Cardiac muscle cell (in vitro differentiated cells and primary cell): ENCODE data around the gene TMEM132A. TPM values are rescaled to one million over a fixed set of nuclear protein-coding genes. Genes with fewer than 3 reads are reported as not detected.

ENCODE experiments used
- DNase-seq, 2 donors: peaks; one replicate each; pipeline versions ENCODE4 v3.0.0 to v3.0.0-alpha.2; 2010 to 2017; ENCODE audit warnings: low read depth in 1 of 2, low spot score in 1 of 2
- H3K27ac ChIP-seq: fragments of 200-600 bp; sonication (generic); 2 replicates; pipeline ENCODE4 v1.5.1; 2016
- H3K27me3 ChIP-seq: fragments of 200-600 bp; sonication (generic); 2 replicates; pipeline ENCODE4 v1.6.0; 2016; ENCODE audit warnings: control low read depth
- H3K36me3 ChIP-seq: fragments of 200-600 bp; sonication (generic); 2 replicates; pipeline ENCODE4 v1.5.1; 2016; ENCODE audit warnings: control low read depth
- H3K4me1 ChIP-seq: fragments of 200-600 bp; sonication (generic); 2 replicates; pipeline ENCODE4 v1.8.1; 2017; ENCODE audit warnings: low read depth, mild to moderate bottlenecking, mixed run types
- H3K4me3 ChIP-seq: fragments of 200-600 bp; sonication (generic); 2 replicates; pipeline ENCODE4 v1.5.1; 2016; ENCODE audit warnings: mild to moderate bottlenecking
- H3K9me3 ChIP-seq: fragments of 200-600 bp; sonication (generic); 2 replicates; pipeline ENCODE4 v1.5.1; 2017; ENCODE audit warnings: low read depth, mild to moderate bottlenecking, control low read depth
- polyA plus RNA-seq: library from polyadenylated mRNA; unstranded; fragments of >200 nt; fragmentation: Nextera tagmentation; extraction: Ambion mirVana; gene quantifications from 2 replicates; pipeline ENCODE4 v1.2.1, GENCODE V29; 2016
- total RNA-seq: library from RNA; depleted of rRNA; stranded (reverse); fragments of >200 nt; gene quantifications from 2 replicates; pipeline ENCODE4 v1.2.3, GENCODE V29; 2016
- TF ChIP-seq, protein P1 (sequence below): IDR thresholded peaks from 2 replicates; pipeline ENCODE4 v1.5.1; 2012; ENCODE audit warnings: low read depth, mild to moderate bottlenecking, low read length

The TMEM132A gene
- total and polyA plus RNA-seq, 2 experiments from 2014 or later: 154 to 176 TPM

DNA sequence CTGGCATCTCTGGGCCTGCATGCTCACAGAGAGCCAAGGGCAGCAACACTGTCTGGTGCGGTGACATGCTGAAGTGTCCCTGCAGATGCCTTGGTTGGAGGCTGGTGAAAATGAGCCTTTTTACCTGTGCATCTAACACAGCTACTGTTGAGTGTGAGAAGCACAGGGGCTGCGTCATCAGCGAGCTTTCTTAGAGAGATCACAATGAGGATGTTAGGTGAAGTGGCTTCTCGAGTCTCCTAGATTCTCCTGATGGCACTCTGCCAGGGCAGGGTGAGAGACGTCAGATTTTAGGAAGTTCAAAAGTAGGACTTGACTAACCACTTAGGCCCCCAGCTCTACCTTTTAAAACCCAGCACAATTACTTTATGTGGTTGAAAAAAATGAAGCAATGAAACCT lies 31.3 kb downstream of the TMEM132A start:
- Histone ChIP-seq H3K4me1 (no peaks in the 10 kb centered on the region), H3K36me3 (no peaks in the 10 kb centered on the region), H3K27ac (no peak overlapping the region), H3K27me3 (peaks cover 32% of the 10 kb centered on the region), H3K9me3 (no peaks in the 10 kb centered on the region), H3K4me3 (no peak overlapping the region)
- TF ChIP-seq, protein P1, sequence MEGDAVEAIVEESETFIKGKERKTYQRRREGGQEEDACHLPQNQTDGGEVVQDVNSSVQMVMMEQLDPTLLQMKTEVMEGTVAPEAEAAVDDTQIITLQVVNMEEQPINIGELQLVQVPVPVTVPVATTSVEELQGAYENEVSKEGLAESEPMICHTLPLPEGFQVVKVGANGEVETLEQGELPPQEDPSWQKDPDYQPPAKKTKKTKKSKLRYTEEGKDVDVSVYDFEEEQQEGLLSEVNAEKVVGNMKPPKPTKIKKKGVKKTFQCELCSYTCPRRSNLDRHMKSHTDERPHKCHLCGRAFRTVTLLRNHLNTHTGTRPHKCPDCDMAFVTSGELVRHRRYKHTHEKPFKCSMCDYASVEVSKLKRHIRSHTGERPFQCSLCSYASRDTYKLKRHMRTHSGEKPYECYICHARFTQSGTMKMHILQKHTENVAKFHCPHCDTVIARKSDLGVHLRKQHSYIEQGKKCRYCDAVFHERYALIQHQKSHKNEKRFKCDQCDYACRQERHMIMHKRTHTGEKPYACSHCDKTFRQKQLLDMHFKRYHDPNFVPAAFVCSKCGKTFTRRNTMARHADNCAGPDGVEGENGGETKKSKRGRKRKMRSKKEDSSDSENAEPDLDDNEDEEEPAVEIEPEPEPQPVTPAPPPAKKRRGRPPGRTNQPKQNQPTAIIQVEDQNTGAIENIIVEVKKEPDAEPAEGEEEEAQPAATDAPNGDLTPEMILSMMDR: no peak
- no peak for DNase-seq

DNA sequence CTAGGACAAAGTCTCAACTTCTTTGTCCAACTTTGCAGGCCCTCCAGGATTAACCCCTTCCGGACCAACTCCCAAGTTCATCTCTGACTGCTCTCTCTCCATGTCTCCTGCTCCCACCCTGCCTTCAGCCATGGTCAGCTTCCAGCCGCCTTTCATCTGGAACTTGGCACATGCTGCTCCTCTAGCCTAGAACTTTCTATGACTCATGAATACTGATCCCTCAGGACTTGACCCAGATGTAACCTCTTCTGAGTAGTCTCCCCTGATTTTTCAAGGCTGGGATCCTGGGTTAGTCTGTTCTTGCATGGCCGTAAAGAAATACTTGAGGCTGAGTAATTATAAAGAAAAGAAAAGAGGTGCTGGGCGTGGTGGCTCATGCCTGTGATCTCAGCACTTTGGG lies 32.9 kb downstream of the TMEM132A start:
- H3K4me1 ChIP-seq: peaks cover 1% of the 10 kb centered on the region
- H3K36me3 ChIP-seq: no peaks in the 10 kb centered on the region
- H3K4me3 ChIP-seq: no peak overlapping the region
- no peaks in the 10 kb centered on the region for H3K9me3 ChIP-seq
- TF ChIP-seq, protein P1: no peak
- H3K27ac ChIP-seq: no peak overlapping the region
- DNase-seq: peak in 1 of 2 donors; percentile 65
- H3K27me3 ChIP-seq: peaks cover 18% of the 10 kb centered on the region

DNA sequence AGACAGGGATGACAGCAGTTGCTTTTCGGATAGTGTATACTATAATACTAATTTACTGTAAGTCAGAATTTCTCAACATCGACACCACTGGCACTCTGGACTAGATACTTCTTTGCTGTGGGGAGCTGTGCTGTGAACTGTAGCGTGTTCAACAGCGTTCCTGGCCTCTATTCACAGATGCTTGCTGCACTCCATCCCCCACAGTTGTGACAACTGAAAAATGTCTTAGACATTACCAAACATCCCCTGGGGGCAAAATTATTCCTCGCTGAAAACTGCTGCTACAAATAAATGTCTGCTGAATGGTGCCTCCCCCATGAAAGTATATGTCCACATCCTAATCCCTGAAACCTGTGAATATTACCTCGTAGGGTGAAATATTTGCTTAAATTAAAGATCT lies 35.2 kb downstream of the TMEM132A start:
- H3K27me3 ChIP-seq: peaks cover 2% of the 10 kb centered on the region
- H3K27ac ChIP-seq: no peak overlapping the region
- H3K9me3 ChIP-seq: no peaks in the 10 kb centered on the region
- H3K4me3 ChIP-seq: no peak overlapping the region
- H3K36me3 ChIP-seq: no peaks in the 10 kb centered on the region
- TF ChIP-seq, protein P1: no peak
- DNase-seq: peak in 1 of 2 donors; percentile 20
- peaks cover 6% of the 10 kb centered on the region for H3K4me1 ChIP-seq

DNA sequence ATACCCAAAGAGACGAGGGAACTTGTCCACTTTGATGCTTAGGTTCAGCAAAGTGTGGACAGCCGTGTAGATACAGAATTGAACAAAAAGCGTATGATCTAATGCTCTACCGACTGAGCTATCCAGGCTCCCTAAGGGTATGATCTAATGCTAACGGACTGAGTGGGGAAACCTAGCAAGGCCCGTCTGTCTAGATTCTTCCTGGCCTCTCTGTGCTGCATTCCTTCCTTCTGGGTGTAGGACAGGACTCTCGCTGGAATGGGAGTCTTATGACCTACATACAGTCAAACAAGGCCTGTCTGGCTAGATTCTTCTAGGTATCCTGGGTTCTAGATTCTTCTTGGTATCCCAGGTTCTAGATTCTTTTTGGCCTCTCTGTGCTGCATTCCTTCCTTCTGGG lies 36.1 kb downstream of the TMEM132A start:
- TF ChIP-seq, protein P1: no peak
- Histone ChIP-seq H3K27me3 (peaks cover 2% of the 10 kb centered on the region), H3K4me1 (peaks cover 6% of the 10 kb centered on the region), H3K9me3 (no peaks in the 10 kb centered on the region), H3K27ac (no peak overlapping the region), H3K4me3 (no peak overlapping the region), H3K36me3 (no peaks in the 10 kb centered on the region)
- DNase-seq: peak in 1 of 2 donors; percentile 28

DNA sequence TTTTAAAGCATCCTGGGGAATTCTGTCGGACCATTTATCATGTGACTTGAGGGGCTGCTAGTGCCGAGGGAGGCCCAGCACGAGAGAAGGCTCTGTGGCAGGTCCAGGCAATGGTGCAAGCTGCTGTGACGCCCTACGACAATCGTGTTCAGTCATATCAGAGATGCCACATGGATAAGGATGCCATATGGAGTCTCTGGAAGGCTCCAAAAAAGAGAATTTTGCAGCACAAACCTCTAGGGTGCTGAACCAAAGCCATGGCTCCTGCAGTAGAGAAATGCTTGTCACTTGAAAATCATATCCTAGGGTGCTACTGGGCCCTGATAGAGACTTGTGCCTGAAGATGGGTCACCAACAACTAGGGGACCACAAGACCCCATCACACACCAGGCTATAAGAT lies 40.5 kb downstream of the TMEM132A start:
- DNase-seq: no peak
- peaks cover 2% of the 10 kb centered on the region for H3K27me3 ChIP-seq
- H3K27ac ChIP-seq: no peak overlapping the region
- H3K9me3 ChIP-seq: no peaks in the 10 kb centered on the region
- H3K4me1 ChIP-seq: peaks cover 6% of the 10 kb centered on the region
- TF ChIP-seq, protein P1: no peak
- no peaks in the 10 kb centered on the region for H3K36me3 ChIP-seq
- H3K4me3 ChIP-seq: no peak overlapping the region

DNA sequence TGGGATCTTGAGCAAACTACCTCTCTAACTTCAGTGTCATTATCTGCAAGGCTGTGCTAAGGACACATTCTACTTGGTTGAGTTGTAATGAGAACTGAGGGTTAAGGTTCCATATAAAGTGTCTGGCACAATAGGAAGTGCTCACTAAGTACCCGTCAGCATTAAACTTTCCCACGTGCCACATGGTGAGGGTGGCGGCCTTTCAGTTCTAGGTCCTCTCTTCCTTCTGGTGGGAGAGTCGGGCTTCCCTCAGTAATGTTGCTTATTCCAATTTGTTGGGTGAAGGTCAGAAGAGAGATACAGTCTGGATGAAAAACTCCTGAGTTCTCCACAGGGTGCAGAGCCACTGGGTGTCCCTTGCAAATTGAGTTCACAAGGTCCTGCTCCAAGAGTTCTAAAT lies 42.6 kb downstream of the TMEM132A start:
- H3K27ac ChIP-seq: no peak overlapping the region
- H3K9me3 ChIP-seq: no peaks in the 10 kb centered on the region
- no peaks in the 10 kb centered on the region for H3K36me3 ChIP-seq
- DNase-seq: no peak
- no peaks in the 10 kb centered on the region for H3K27me3 ChIP-seq
- no peak overlapping the region for H3K4me3 ChIP-seq
- H3K4me1 ChIP-seq: peaks cover 6% of the 10 kb centered on the region
- TF ChIP-seq, protein P1: no peak
